H7 (cell line): ENCODE results near the gene HSD17B12. TPM values are rescaled to one million over a fixed set of nuclear protein-coding genes. Genes with fewer than 3 reads are reported as not detected.

Source experiments
- DNase-seq: peaks from one replicate; pipeline ENCODE4 v3.0.0; 2012
- H3K27me3 ChIP-seq: 2 replicates; pipeline ENCODE4 v1.6.0; 2011; ENCODE audit warnings: mild to moderate bottlenecking, low read length; ENCODE audit not compliant: control insufficient read depth, insufficient read depth
- H3K36me3 ChIP-seq: replicated peaks from 2 replicates; pipeline ENCODE4 v1.5.1; 2011; ENCODE audit warnings: low read length; ENCODE audit not compliant: control insufficient read depth, insufficient read depth
- H3K4me3 ChIP-seq: 2 replicates; pipeline ENCODE4 v1.5.1; 2011; ENCODE audit warnings: low read depth, mild to moderate bottlenecking, control low read depth, low read length, moderate library complexity; ENCODE audit not compliant: insufficient read depth
- total RNA-seq: library from RNA; depleted of rRNA; stranded (reverse); fragments of >200 nt; shearing (Covaris generic); gene quantifications from 2 replicates; pipeline ENCODE4 v1.2.3, GENCODE V29; 2014

The HSD17B12 gene
- total RNA-seq, 1 experiment from 2014 or later = 72.1 TPM

GRCh38 chr11:43823851-43824250 lies 143.3 kb downstream of the HSD17B12 start:
- no peak for DNase-seq
- H3K4me3 ChIP-seq = no peak overlapping the region
- no peaks in the 10 kb centered on the region for H3K27me3 ChIP-seq
- H3K36me3 ChIP-seq = no peaks in the 10 kb centered on the region; the same call in 1 of the 2 replicates

- Histone ChIP-seq H3K36me3 (no peaks in the 10 kb centered on the region; the same call in 1 of the 2 replicates), H3K4me3 (no peak overlapping the region), H3K27me3 (no peaks in the 10 kb centered on the region)
- DNase-seq = peak; percentile 30
Measured at GRCh38 chr11:43825217-43825816, 144.8 kb downstream of the HSD17B12 start.

- H3K27me3 ChIP-seq = no peaks in the 10 kb centered on the region
- peaks cover 2% of the 10 kb centered on the region; the same call in 1 of the 2 replicates for H3K36me3 ChIP-seq
- H3K4me3 ChIP-seq = no peak overlapping the region
- DNase-seq = no peak
Measured at GRCh38 chr11:43830928-43831440, 150.4 kb downstream of the HSD17B12 start.

GRCh38 chr11:43832536-43832935 lies 152.0 kb downstream of the HSD17B12 start:
- Histone ChIP-seq H3K4me3 (no peak overlapping the region), H3K36me3 (peaks cover 2% of the 10 kb centered on the region; the same call in 1 of the 2 replicates), H3K27me3 (no peaks in the 10 kb centered on the region)
- no peak for DNase-seq

GRCh38 chr11:43833657-43834073 lies 153.1 kb downstream of the HSD17B12 start:
- no peak overlapping the region for H3K4me3 ChIP-seq
- H3K27me3 ChIP-seq = no peaks in the 10 kb centered on the region
- peaks cover 2% of the 10 kb centered on the region; the same call in 1 of the 2 replicates for H3K36me3 ChIP-seq
- DNase-seq = no peak

- peaks cover 2% of the 10 kb centered on the region; the same call in 1 of the 2 replicates for H3K36me3 ChIP-seq
- H3K27me3 ChIP-seq = no peaks in the 10 kb centered on the region
- DNase-seq = no peak
- H3K4me3 ChIP-seq = no peak overlapping the region
Measured at GRCh38 chr11:43834286-43834685, 153.7 kb downstream of the HSD17B12 start.

GRCh38 chr11:43835104-43835503 lies 154.6 kb downstream of the HSD17B12 start:
- no peak overlapping the region for H3K4me3 ChIP-seq
- H3K36me3 ChIP-seq = peaks cover 4% of the 10 kb centered on the region; the same call in 1 of the 2 replicates
- no peaks in the 10 kb centered on the region for H3K27me3 ChIP-seq
- DNase-seq = no peak

GRCh38 chr11:43837879-43838278 lies 157.3 kb downstream of the HSD17B12 start:
- DNase-seq = no peak
- Histone ChIP-seq H3K36me3 (peaks cover 1% of the 10 kb centered on the region), H3K27me3 (no peaks in the 10 kb centered on the region), H3K4me3 (no peak overlapping the region)

GRCh38 chr11:43842021-43842420 lies 161.5 kb downstream of the HSD17B12 start:
- DNase-seq = no peak
- peaks cover 3% of the 10 kb centered on the region for H3K36me3 ChIP-seq

GRCh38 chr11:43845816-43846215 lies 165.3 kb downstream of the HSD17B12 start:
- Histone ChIP-seq H3K36me3 (peaks cover 1% of the 10 kb centered on the region; the same call in 1 of the 2 replicates), H3K27me3 (no peaks in the 10 kb centered on the region), H3K4me3 (no peak overlapping the region)
- DNase-seq = no peak

More at GRCh38 chr11:43842021-43842420, 161.5 kb downstream of the HSD17B12 start:
- H3K4me3 ChIP-seq = no peak overlapping the region
- no peaks in the 10 kb centered on the region for H3K27me3 ChIP-seq

GRCh38 chr11:43852057-43852636 lies 171.6 kb downstream of the HSD17B12 start:
- Histone ChIP-seq H3K4me3 (no peak overlapping the region), H3K27me3 (no peaks in the 10 kb centered on the region), H3K36me3 (peaks cover 1% of the 10 kb centered on the region)
- DNase-seq = peak; percentile 85

GRCh38 chr11:43853781-43854180 lies 173.2 kb downstream of the HSD17B12 start:
- Histone ChIP-seq H3K27me3 (no peaks in the 10 kb centered on the region), H3K36me3 (peaks cover 1% of the 10 kb centered on the region), H3K4me3 (no peak overlapping the region)
- DNase-seq = no peak

- H3K4me3 ChIP-seq = no peak overlapping the region
- H3K36me3 ChIP-seq = peaks cover 1% of the 10 kb centered on the region
- H3K27me3 ChIP-seq = no peaks in the 10 kb centered on the region
- DNase-seq = no peak
Measured at GRCh38 chr11:43856993-43857392, 176.5 kb downstream of the HSD17B12 start.

- no peak overlapping the region for H3K4me3 ChIP-seq
- no peaks in the 10 kb centered on the region for H3K27me3 ChIP-seq
- DNase-seq = no peak
- H3K36me3 ChIP-seq = no peaks in the 10 kb centered on the region
Measured at GRCh38 chr11:43861141-43861540, 180.6 kb downstream of the HSD17B12 start.

- Histone ChIP-seq H3K27me3 (peaks cover 4% of the 10 kb centered on the region), H3K36me3 (no peaks in the 10 kb centered on the region), H3K4me3 (no peak overlapping the region)
- no peak for DNase-seq
Measured at GRCh38 chr11:43866520-43866919, 186.0 kb downstream of the HSD17B12 start.
